CD4-positive, alpha-beta T cell (primary cell): ENCODE data around the gene CNTD1. TPM values are rescaled to one million over a fixed set of nuclear protein-coding genes. Genes with fewer than 3 reads are reported as not detected.

Experiments
- ATAC-seq: fragments of 200-7000 bp; cut with Tn5 transposase; one replicate; pipeline ENCODE4 v1.10.0; 2022; ENCODE audit warnings: mild to moderate bottlenecking; ENCODE audit not compliant: poor library complexity
- CTCF ChIA-PET: fragments of 350-600 bp; sonication (Branson Sonifier 250); formaldehyde crosslinking; loops from one replicate; lab custom pipeline; 2021; ENCODE audit warnings: antibody characterized with exemption, inconsistent platforms; lab: Charles Lee
- POLR2A ChIA-PET: fragments of 350-600 bp; sonication (Branson Sonifier 250); formaldehyde crosslinking; loops from one replicate; lab custom pipeline; 2021; ENCODE audit warnings: antibody characterized with exemption, inconsistent platforms; lab: Charles Lee
- DNase-seq, 14 experiments: peaks; one replicate each; pipeline ENCODE4 v3.0.0-alpha.2; 2013 to 2020; ENCODE audit warnings: mixed read lengths in 2 of 14
- H3K27ac ChIP-seq, 2 donors: one replicate each; pipeline versions ENCODE4 v1.5.1 to v1.7.0; 2013; ENCODE audit warnings: low read length in 2 of 2, low read depth in 1 of 2, mild to moderate bottlenecking in 1 of 2
- H3K27me3 ChIP-seq, 2 experiments: 1 replicate in 1 of 2; 2 replicates in 1 of 2; pipeline versions ENCODE4 v1.6.1 to v1.7.0; 2013; ENCODE audit warnings: low read length in 2 of 2, control low read depth in 1 of 2, mild to moderate bottlenecking in 1 of 2, moderate library complexity in 1 of 2; ENCODE audit not compliant: insufficient read depth in 2 of 2, control insufficient read depth in 1 of 2
- H3K36me3 ChIP-seq: one replicate; pipeline ENCODE4 v1.6.1; 2013; ENCODE audit warnings: low read length, control low read depth; ENCODE audit not compliant: insufficient read depth
- H3K4me1 ChIP-seq: one replicate; pipeline ENCODE4 v1.6.1; 2013; ENCODE audit warnings: low read length, control low read depth; ENCODE audit not compliant: insufficient read depth
- H3K4me3 ChIP-seq: one replicate; pipeline ENCODE4 v1.5.1; 2013; ENCODE audit warnings: mild to moderate bottlenecking, low read length, moderate library complexity
- H3K9me3 ChIP-seq, 2 experiments: 1 replicate in 1 of 2; 2 replicates in 1 of 2; pipeline versions ENCODE4 v1.6.1 to v1.7.0; 2013; ENCODE audit warnings: low read length in 2 of 2, mild to moderate bottlenecking in 2 of 2, control low read depth in 1 of 2, moderate library complexity in 1 of 2; ENCODE audit not compliant: control insufficient read depth in 1 of 2, insufficient read depth in 1 of 2
- H3K27ac Mint-ChIP-seq: one replicate; pipeline ENCODE4 v1.8.0; 2020; ENCODE audit warnings: mixed read lengths
- H3K27me3 Mint-ChIP-seq: one replicate; pipeline ENCODE4 v1.8.0; 2021; ENCODE audit warnings: mixed read lengths
- H3K36me3 Mint-ChIP-seq: one replicate; pipeline ENCODE4 v1.8.0; 2021; ENCODE audit warnings: low read depth, mixed read lengths
- H3K4me1 Mint-ChIP-seq: one replicate; pipeline ENCODE4 v1.8.0; 2021; ENCODE audit warnings: low read depth, mixed read lengths
- H3K4me3 Mint-ChIP-seq: one replicate; pipeline ENCODE4 v1.8.0; 2020; ENCODE audit warnings: mild to moderate bottlenecking, mixed read lengths
- H3K9me3 Mint-ChIP-seq: one replicate; pipeline ENCODE4 v1.8.0; 2020; ENCODE audit warnings: mixed read lengths
- intact Hi-C, 2 experiments: fragments of 100-400 bp; cut with DNase I in 1 of 2; cut with micrococcal nuclease in 1 of 2; formaldehyde crosslinking; loops; one replicate each; pipeline versions ENCODE4 v1.15.1 to v1.9.0; 2023 to 2025; cut with DNase I, micrococcal nuclease
- total RNA-seq, 174 experiments: library from RNA in 2 of 174; stranded (reverse) in 2 of 174; gene quantifications; one replicate each; pipeline ENCODE4 v1.2.3 and lab custom pipeline; 2021 to 2026
- TF ChIP-seq, protein P1 (sequence below): fragments of 200-600 bp; IDR thresholded peaks from one replicate; pipeline ENCODE4 v1.8.0; 2022; ENCODE audit warnings: antibody characterized with exemption, mild to moderate bottlenecking

Gene CNTD1
- total RNA-seq, 2 experiments from 2014 or later, result not detected

DNA sequence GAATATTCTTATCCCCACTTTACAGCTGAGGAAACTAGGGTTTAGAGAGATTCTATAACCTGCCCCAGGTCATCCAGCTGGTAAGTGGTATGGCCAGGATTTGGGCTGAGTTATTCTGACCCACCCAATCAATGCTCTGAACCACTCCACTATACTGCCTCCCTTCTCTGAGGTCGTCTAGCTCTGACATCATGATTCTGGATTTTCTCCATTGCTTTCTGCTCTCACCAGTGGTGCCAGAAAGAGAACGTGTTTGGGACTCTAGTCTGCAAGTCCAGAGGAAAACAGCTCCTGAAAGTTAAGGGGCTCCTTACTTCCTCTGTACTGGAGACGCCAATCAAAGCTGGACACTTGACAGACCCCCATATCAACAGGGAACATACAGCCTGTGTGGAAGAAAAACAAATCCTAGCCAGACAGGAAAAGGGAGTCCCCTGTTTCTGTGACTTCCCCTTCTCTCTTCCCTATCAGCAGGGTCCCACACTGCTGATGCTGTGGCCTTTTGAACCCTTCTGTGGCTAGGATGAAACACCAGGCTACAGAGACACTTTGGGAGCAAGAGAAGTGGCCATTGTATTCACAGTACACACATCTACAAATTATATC lies 47.8 kb upstream of the CNTD1 start:
- H3K9me3 Mint-ChIP-seq, result no peaks in the 10 kb centered on the region
- no peaks in the 10 kb centered on the region for H3K4me1 Mint-ChIP-seq
- no peak overlapping the region for H3K27ac Mint-ChIP-seq
- Histone ChIP-seq H3K27me3 (peaks cover 3 to 5% of the 10 kb centered on the region in 2 experiments), H3K4me3 (no peak overlapping the region), H3K36me3 (no peaks in the 10 kb centered on the region), H3K4me1 (no peaks in the 10 kb centered on the region), H3K9me3 (no peaks in the 10 kb centered on the region), H3K27ac (no peak overlapping the region)
- no peaks in the 10 kb centered on the region for H3K36me3 Mint-ChIP-seq
- intact Hi-C loops, result no loop called here
- DNase-seq (no peak), ATAC-seq (no peak)
- ChIA-PET CTCF (interaction anchor here (1.5 kb wide), 1 partner anchor 8 kb away, joined by 3 read pairs; no protein-coding TSS in a partner anchor), POLR2A (no interaction called here)
- no peak overlapping the region for H3K4me3 Mint-ChIP-seq
- TF ChIP-seq, protein P1, sequence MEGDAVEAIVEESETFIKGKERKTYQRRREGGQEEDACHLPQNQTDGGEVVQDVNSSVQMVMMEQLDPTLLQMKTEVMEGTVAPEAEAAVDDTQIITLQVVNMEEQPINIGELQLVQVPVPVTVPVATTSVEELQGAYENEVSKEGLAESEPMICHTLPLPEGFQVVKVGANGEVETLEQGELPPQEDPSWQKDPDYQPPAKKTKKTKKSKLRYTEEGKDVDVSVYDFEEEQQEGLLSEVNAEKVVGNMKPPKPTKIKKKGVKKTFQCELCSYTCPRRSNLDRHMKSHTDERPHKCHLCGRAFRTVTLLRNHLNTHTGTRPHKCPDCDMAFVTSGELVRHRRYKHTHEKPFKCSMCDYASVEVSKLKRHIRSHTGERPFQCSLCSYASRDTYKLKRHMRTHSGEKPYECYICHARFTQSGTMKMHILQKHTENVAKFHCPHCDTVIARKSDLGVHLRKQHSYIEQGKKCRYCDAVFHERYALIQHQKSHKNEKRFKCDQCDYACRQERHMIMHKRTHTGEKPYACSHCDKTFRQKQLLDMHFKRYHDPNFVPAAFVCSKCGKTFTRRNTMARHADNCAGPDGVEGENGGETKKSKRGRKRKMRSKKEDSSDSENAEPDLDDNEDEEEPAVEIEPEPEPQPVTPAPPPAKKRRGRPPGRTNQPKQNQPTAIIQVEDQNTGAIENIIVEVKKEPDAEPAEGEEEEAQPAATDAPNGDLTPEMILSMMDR, result no peak
- H3K27me3 Mint-ChIP-seq, result peaks cover 29% of the 10 kb centered on the region

- H3K36me3 ChIP-seq, result no peaks in the 10 kb centered on the region
- intact Hi-C loops, result no loop called here
- Mint-ChIP-seq H3K4me3 (no peak overlapping the region), H3K27ac (no peak overlapping the region), H3K36me3 (no peaks in the 10 kb centered on the region), H3K4me1 (no peaks in the 10 kb centered on the region), H3K27me3 (peaks cover 36% of the 10 kb centered on the region), H3K9me3 (no peaks in the 10 kb centered on the region)
- ATAC-seq (no peak), DNase-seq (no peak)
- no peaks in the 10 kb centered on the region for H3K4me1 ChIP-seq
- ChIA-PET POLR2A (no interaction called here), CTCF (interaction anchor here (0.9 kb wide), 1 partner anchor 12 kb away, joined by 3 read pairs; no protein-coding TSS in a partner anchor)
- peaks cover 3 to 5% of the 10 kb centered on the region in 2 experiments for H3K27me3 ChIP-seq
- TF ChIP-seq, protein P1, result no peak
- no peak overlapping the region for H3K27ac ChIP-seq
- H3K4me3 ChIP-seq, result no peak overlapping the region
- H3K9me3 ChIP-seq, result no peaks in the 10 kb centered on the region
Measured at GRCh38 chr17:42751628-42752027, 47.0 kb upstream of the CNTD1 start.

- no peaks in the 10 kb centered on the region for H3K4me1 ChIP-seq
- Mint-ChIP-seq H3K4me3 (no peak overlapping the region), H3K27me3 (peaks cover 55% of the 10 kb centered on the region), H3K9me3 (no peaks in the 10 kb centered on the region), H3K27ac (no peak overlapping the region), H3K4me1 (no peaks in the 10 kb centered on the region), H3K36me3 (no peaks in the 10 kb centered on the region)
- H3K4me3 ChIP-seq, result no peak overlapping the region
- no peak for ATAC-seq
- no peak for DNase-seq
- TF ChIP-seq, protein P1, result no peak
- H3K27ac ChIP-seq, result no peak overlapping the region
- peaks cover 10 to 14% of the 10 kb centered on the region in 2 experiments for H3K27me3 ChIP-seq
- ChIA-PET POLR2A (no interaction called here), CTCF (interaction anchor here (0.8 to 1.1 kb wide), 2 partner anchors 9 kb away, joined by 3 read pairs; no protein-coding TSS in a partner anchor)
- H3K9me3 ChIP-seq, result no peaks in the 10 kb centered on the region
- H3K36me3 ChIP-seq, result no peaks in the 10 kb centered on the region
- intact Hi-C loops, result no loop called here
Measured at GRCh38 chr17:42754782-42755181, 43.9 kb upstream of the CNTD1 start.
